GM06990 (cell line): Measurements from ENCODE around the gene MGLL.

ENCODE experiments used
- DNase-seq: peaks from one replicate; pipeline ENCODE4 v3.0.0-alpha.2; 2011; ENCODE audit not compliant: insufficient read length; ENCODE audit errors: extremely low read depth
- H3K27me3 ChIP-seq: replicated peaks from 2 replicates; pipeline ENCODE4 v1.6.0; 2011; ENCODE audit warnings: low read length; ENCODE audit not compliant: control insufficient read depth, insufficient read depth
- H3K36me3 ChIP-seq: 2 replicates; pipeline ENCODE4 v1.5.1; 2011; ENCODE audit warnings: low read length; ENCODE audit not compliant: control insufficient read depth, insufficient read depth
- H3K4me3 ChIP-seq: replicated peaks from 2 replicates; pipeline ENCODE4 v1.5.1; 2011; ENCODE audit warnings: low read depth, mild to moderate bottlenecking, control low read depth, low read length
- TF ChIP-seq, protein P1 (sequence below): IDR thresholded peaks from 2 replicates; pipeline ENCODE4 v1.5.1; 2011; ENCODE audit warnings: low read length, control low read depth, mild to moderate bottlenecking, inconsistent platforms; ENCODE audit not compliant: insufficient read depth, poor library complexity, severe bottlenecking

Gene MGLL

GRCh38 chr3:127646501-127647046 is 175.7 kb downstream of the MGLL start:
- TF ChIP-seq, protein P1, sequence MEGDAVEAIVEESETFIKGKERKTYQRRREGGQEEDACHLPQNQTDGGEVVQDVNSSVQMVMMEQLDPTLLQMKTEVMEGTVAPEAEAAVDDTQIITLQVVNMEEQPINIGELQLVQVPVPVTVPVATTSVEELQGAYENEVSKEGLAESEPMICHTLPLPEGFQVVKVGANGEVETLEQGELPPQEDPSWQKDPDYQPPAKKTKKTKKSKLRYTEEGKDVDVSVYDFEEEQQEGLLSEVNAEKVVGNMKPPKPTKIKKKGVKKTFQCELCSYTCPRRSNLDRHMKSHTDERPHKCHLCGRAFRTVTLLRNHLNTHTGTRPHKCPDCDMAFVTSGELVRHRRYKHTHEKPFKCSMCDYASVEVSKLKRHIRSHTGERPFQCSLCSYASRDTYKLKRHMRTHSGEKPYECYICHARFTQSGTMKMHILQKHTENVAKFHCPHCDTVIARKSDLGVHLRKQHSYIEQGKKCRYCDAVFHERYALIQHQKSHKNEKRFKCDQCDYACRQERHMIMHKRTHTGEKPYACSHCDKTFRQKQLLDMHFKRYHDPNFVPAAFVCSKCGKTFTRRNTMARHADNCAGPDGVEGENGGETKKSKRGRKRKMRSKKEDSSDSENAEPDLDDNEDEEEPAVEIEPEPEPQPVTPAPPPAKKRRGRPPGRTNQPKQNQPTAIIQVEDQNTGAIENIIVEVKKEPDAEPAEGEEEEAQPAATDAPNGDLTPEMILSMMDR, result no peak
- Histone ChIP-seq H3K36me3 (no peaks in the 10 kb centered on the region), H3K27me3 (no peaks in the 10 kb centered on the region), H3K4me3 (no peak overlapping the region)
- no peak for DNase-seq

DNA sequence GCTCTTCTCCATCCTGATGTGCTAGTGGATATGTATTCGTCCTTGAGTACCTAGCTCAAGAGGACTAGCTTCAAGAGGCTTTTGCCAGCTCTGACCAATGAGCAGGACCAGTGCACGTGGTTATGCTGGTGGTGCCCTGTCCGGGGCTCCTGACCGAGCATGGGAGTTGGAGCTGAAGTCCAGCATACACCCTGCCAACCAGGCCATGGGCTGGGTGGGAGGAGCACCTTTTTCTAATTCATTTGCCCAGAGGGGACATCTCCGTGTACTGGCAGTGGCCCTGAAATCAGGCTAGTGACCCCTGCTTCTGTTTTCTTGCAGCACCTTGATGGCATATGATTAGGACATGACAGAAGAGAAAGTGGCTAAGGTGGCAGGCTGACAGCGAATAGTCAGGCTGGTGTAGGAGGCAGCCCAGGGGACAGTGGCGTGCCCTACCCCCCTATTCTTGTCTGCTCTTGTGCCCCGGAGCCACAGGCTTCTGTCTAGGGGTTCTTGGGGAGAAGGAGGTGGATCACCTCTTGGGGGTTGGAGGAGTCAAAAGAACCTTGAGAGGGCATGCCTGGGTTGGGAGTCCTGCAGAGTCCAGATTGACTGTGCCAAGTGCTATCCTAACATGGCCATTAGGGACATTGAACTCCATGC is 176.8 kb downstream of the MGLL start:
- no peak for DNase-seq
- no peak overlapping the region for H3K4me3 ChIP-seq
- H3K36me3 ChIP-seq, result no peaks in the 10 kb centered on the region
- H3K27me3 ChIP-seq, result no peaks in the 10 kb centered on the region
- TF ChIP-seq, protein P1, result no peak

- Histone ChIP-seq H3K36me3 (no peaks in the 10 kb centered on the region), H3K4me3 (no peak overlapping the region), H3K27me3 (no peaks in the 10 kb centered on the region)
- no peak for DNase-seq
- TF ChIP-seq, protein P1, result no peak
These were observed 177.5 kb downstream of the MGLL start for GRCh38 chr3:127644641-127645370.

DNA sequence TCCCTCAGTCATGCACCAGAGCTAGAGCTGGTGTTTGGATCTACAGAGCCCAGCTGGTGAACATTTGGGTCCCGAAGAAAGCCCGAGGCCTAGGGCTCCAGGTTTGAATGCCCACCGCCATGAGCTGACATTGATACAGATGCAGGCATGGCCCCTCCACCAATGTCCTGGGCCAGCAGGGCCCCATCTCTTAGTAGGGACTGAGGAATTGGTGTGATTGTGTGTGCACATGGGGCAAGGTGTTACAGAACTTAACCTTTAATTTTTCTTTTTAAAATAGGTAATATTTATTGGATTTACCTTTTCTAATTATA is 182.3 kb downstream of the MGLL start:
- TF ChIP-seq, protein P1, result no peak

GRCh38 chr3:127639173-127640041 is 182.9 kb downstream of the MGLL start:
- no peak for DNase-seq
- TF ChIP-seq, protein P1, result no peak

More for the DNA sequence above, 182.3 kb downstream of the MGLL start:
- no peak for DNase-seq
- H3K4me3 ChIP-seq, result no peak overlapping the region
- no peaks in the 10 kb centered on the region for H3K27me3 ChIP-seq
- H3K36me3 ChIP-seq, result no peaks in the 10 kb centered on the region

More at GRCh38 chr3:127639173-127640041, 182.9 kb downstream of the MGLL start:
- Histone ChIP-seq H3K36me3 (no peaks in the 10 kb centered on the region), H3K27me3 (no peaks in the 10 kb centered on the region), H3K4me3 (no peak overlapping the region)
